ENCODE measurements around the gene FTH1.
"Not testable (repeated sequence)": the region's sequence is repeated elsewhere in the genome, so short reads cannot be mapped to it uniquely, and the experiment has no call there.

FTH1 gene

GRCh38 chr11:61968758-61969390 is 1.4 kb upstream of the FTH1 start:
- DNase-seq (ENCODE audit: low read depth): no peak
- no peak for TF ChIP-seq CTCF (IDR thresholded peaks at IDR 0.05; ENCODE audit: control insufficient read depth, extremely low read depth, insufficient read depth)
- peak overlapping the region; percentile 65 for H3K4me3 ChIP-seq (ENCODE audit: low read depth, low read length)

GRCh38 chr11:61967924-61968757 is 707 bp upstream of the FTH1 start:
- TF ChIP-seq CTCF (IDR thresholded peaks at IDR 0.05; ENCODE audit: control insufficient read depth, extremely low read depth, insufficient read depth): no peak
- DNase-seq (ENCODE audit: low read depth): no peak
- H3K4me3 ChIP-seq (ENCODE audit: low read depth, low read length): peak overlapping the region; percentile 65

GRCh38 chr11:61966734-61967115 is 709 bp downstream of the FTH1 start:
- peak overlapping the region; percentile 65 for H3K4me3 ChIP-seq (ENCODE audit: low read depth, low read length)
- no peak for TF ChIP-seq CTCF (IDR thresholded peaks at IDR 0.05; ENCODE audit: control insufficient read depth, extremely low read depth, insufficient read depth)
- no peak for DNase-seq (ENCODE audit: low read depth)

- not testable (repeated sequence) for H3K4me3 ChIP-seq (ENCODE audit: low read depth, low read length)
Observed at GRCh38 chr11:61964666-61965271, 2.7 kb downstream of the FTH1 start.

GRCh38 chr11:61964058-61964665 is 3.3 kb downstream of the FTH1 start:
- no peak overlapping the region for H3K4me3 ChIP-seq (ENCODE audit: low read depth, low read length)
- DNase-seq (ENCODE audit: low read depth): no peak
- TF ChIP-seq CTCF (IDR thresholded peaks at IDR 0.05; ENCODE audit: control insufficient read depth, extremely low read depth, insufficient read depth): no peak

More at GRCh38 chr11:61964666-61965271, 2.7 kb downstream of the FTH1 start:
- DNase-seq (ENCODE audit: low read depth): not testable (repeated sequence)

- TF ChIP-seq CTCF (IDR thresholded peaks at IDR 0.05; ENCODE audit: control insufficient read depth, extremely low read depth, insufficient read depth): no peak
- no peak overlapping the region for H3K4me3 ChIP-seq (ENCODE audit: low read depth, low read length)
- no peak for DNase-seq (ENCODE audit: low read depth)
Observed at GRCh38 chr11:61963282-61964057, 4.0 kb downstream of the FTH1 start.
